Keratinocyte (primary cell): Measurements from ENCODE around the gene ZNF680. TPM values are rescaled to one million over a fixed set of nuclear protein-coding genes. Genes with fewer than 3 reads are reported as not detected.

ENCODE experiments used
- DNase-seq: peaks from one replicate; pipeline ENCODE4 v3.0.0-alpha.2; 2011; ENCODE audit warnings: low read depth, missing footprints, low spot score
- FAIRE-seq: peaks from 2 replicates; lab custom pipeline; 2011; peaks lifted over from hg19 to GRCh38; lab: Jason Lieb, UNC
- H2AFZ ChIP-seq: 2 replicates; pipeline ENCODE4 v1.6.0; 2012; ENCODE audit warnings: low read length, control low read depth, inconsistent platforms; ENCODE audit not compliant: control insufficient read depth
- H3K27ac ChIP-seq: 2 replicates; pipeline ENCODE4 v1.5.1; 2011; ENCODE audit warnings: low read length; ENCODE audit not compliant: control insufficient read depth, insufficient read depth
- H3K27me3 ChIP-seq: 3 replicates; pipeline ENCODE4 v1.6.0; 2011; ENCODE audit warnings: low read length; ENCODE audit not compliant: control insufficient read depth, insufficient read depth; ENCODE audit errors: extremely low read depth
- H3K36me3 ChIP-seq, 2 experiments: 2 replicates in 1 of 2; 3 replicates in 1 of 2; pipeline ENCODE4 v1.5.1; 2011; ENCODE audit warnings: low read length in 2 of 2, mild to moderate bottlenecking in 1 of 2; ENCODE audit not compliant: control insufficient read depth in 2 of 2, insufficient read depth in 2 of 2; ENCODE audit errors: extremely low read depth in 1 of 2
- H3K4me1 ChIP-seq: 3 replicates; pipeline ENCODE4 v1.5.1; 2011; ENCODE audit warnings: low read length; ENCODE audit not compliant: control insufficient read depth, insufficient read depth; ENCODE audit errors: extremely low read depth
- H3K4me2 ChIP-seq: 3 replicates; pipeline ENCODE4 v1.6.0; 2011; ENCODE audit warnings: low read depth, low read length; ENCODE audit not compliant: control insufficient read depth, insufficient read depth; ENCODE audit errors: extremely low read depth
- H3K4me3 ChIP-seq, 3 experiments: fragments of 200-600 bp in 1 of 3; sonication (generic) in 1 of 3; 2 replicates in 2 of 3; 3 replicates in 1 of 3; pipeline ENCODE4 v1.5.1; 2011 to 2016; ENCODE audit warnings: low read length in 3 of 3, mild to moderate bottlenecking in 3 of 3, control low read depth in 2 of 3, inconsistent platforms in 1 of 3, low read depth in 1 of 3, mixed read lengths in 1 of 3, mixed run types in 1 of 3, moderate library complexity in 1 of 3; ENCODE audit not compliant: control insufficient read depth in 2 of 3, insufficient read depth in 2 of 3; ENCODE audit errors: extremely low read depth in 1 of 3
- H3K79me2 ChIP-seq: 2 replicates; pipeline ENCODE4 v1.6.0; 2012; ENCODE audit warnings: low read length; ENCODE audit not compliant: control insufficient read depth, insufficient read depth
- H3K9ac ChIP-seq: 3 replicates; pipeline ENCODE4 v1.6.0; 2011; ENCODE audit warnings: low read length; ENCODE audit not compliant: control insufficient read depth, insufficient read depth; ENCODE audit errors: extremely low read depth
- H3K9me1 ChIP-seq: 3 replicates; pipeline ENCODE4 v1.6.0; 2011; ENCODE audit warnings: low read length; ENCODE audit not compliant: control insufficient read depth, insufficient read depth; ENCODE audit errors: extremely low read depth
- H3K9me3 ChIP-seq: 2 replicates; pipeline ENCODE4 v1.5.1; 2012; ENCODE audit warnings: low read depth, low read length; ENCODE audit not compliant: control insufficient read depth
- H4K20me1 ChIP-seq: 3 replicates; pipeline ENCODE4 v1.6.0; 2011; ENCODE audit warnings: low read length; ENCODE audit not compliant: control insufficient read depth, insufficient read depth; ENCODE audit errors: extremely low read depth
- CTCF ChIP-seq, 3 experiments: IDR thresholded peaks in 1 of 3; conservative IDR thresholded peaks in 1 of 3; optimal IDR thresholded peaks in 1 of 3; 2 replicates in 2 of 3; 3 replicates in 1 of 3; pipeline versions ENCODE3 to v1.5.1; 2011; ENCODE audit warnings: low read length in 3 of 3, mild to moderate bottlenecking in 3 of 3, moderate library complexity in 2 of 3, control low read depth in 1 of 3, inconsistent platforms in 1 of 3; ENCODE audit not compliant: insufficient read depth in 2 of 3; ENCODE audit errors: extremely low read depth in 1 of 3
- EZH2 ChIP-seq: IDR thresholded peaks from one replicate; pipeline ENCODE4 v1.6.1; 2012; ENCODE audit warnings: inconsistent platforms, mild to moderate bottlenecking, low read length, moderate library complexity
- dilution Hi-C: fragments of 300-500 bp; cut with MboI; formaldehyde crosslinking; loops from one replicate; pipeline ENCODE4 v1.7.0; 2020; ENCODE audit warnings: low sequenced_read_pairs; ENCODE audit not compliant: extremely low pct_ligation_motif_present
- polyA plus RNA-seq, 5 experiments: library from polyadenylated mRNA; depleted of rRNA in 3 of 5; stranded (reverse) in 3 of 5; stranded (forward) in 1 of 5; unstranded in 1 of 5; fragments of >200 nt; gene quantifications; 1 replicate in 1 of 5; 2 replicates in 3 of 5; 3 replicates in 1 of 5; pipeline versions ENCODE4 v1.2.1 to v1.2.3, GENCODE V29; 2011 to 2012; ENCODE audit warnings: missing spikeins in 2 of 5, low read depth in 1 of 5, low replicate concordance in 1 of 5

Gene ZNF680
- polyA plus RNA-seq, 1 donor (not counting 4 experiments of a cell fraction or from before 2014, with no cell fraction given): 4.5 TPM

DNA sequence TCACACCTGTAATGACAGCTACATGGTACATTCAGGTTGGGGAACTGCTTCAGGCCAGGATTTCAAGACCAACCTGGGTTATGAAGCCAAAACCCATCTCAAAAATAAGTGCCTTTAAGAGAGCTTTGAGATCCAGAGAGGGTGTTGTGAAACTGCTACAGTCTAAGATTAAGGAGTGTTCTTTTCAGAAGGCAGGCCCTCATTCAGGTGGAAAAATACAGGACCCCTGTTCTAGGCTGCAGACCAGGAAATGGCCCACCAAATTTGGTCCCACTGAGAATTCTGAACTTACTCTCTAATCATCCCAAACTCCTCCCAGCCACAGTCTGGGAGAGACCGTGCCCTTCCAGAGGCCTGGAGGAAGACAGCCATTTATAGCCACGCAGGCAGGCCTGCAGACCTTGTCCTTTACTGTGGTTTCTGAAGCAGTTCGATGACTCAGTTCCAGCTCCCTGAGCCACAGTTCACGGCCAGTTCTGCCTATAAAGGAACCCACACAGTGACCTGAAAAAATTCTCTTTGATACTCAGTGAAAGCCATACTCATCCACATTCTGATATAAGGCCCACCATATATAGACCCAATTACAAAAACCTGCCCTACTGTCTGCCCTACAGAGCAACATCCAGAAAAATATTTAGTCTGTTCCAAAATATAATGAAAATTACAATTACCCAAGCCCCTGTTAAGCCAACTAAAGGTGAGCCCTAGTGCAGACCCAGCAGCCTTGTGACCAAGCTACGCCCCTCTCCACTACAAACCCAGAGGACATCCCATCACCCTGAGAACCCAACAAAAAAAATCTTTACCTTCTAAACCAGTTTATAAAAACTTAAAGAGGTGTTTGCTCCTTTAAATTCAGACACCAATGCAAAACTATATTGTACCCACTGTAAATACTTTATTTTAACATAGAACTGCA lies 21.2 kb downstream of the ZNF680 start:
- H2AFZ ChIP-seq: no peak overlapping the region
- no peak overlapping the region for H3K27ac ChIP-seq
- H3K4me2 ChIP-seq: no peak overlapping the region
- H3K4me1 ChIP-seq: no peaks in the 10 kb centered on the region
- dilution Hi-C loops: no loop called here
- peaks cover 2% of the 10 kb centered on the region for H3K9me3 ChIP-seq
- H3K79me2 ChIP-seq: peaks cover 8% of the 10 kb centered on the region
- no peak for FAIRE-seq
- H3K27me3 ChIP-seq: no peaks in the 10 kb centered on the region
- H3K4me3 ChIP-seq: no peak overlapping the region
- H3K9me1 ChIP-seq: no peaks in the 10 kb centered on the region
- H4K20me1 ChIP-seq: no peaks in the 10 kb centered on the region
- H3K9ac ChIP-seq: no peak overlapping the region
- TF ChIP-seq CTCF (optimal IDR thresholded peaks at IDR 0.05 in 1 of 3, IDR thresholded peaks at IDR 0.05 in 1 of 3, conservative IDR thresholded peaks at IDR 0.05 in 1 of 3; ENCODE audit: extremely low read depth in 1 of 3, insufficient read depth in 2 of 3, low read length in 3 of 3) (no peak), EZH2 (no peak)
- no peak for DNase-seq
- H3K36me3 ChIP-seq: peaks cover 0 to 6% of the 10 kb centered on the region in 2 experiments

- no peaks in the 10 kb centered on the region for H3K4me1 ChIP-seq
- no peak overlapping the region for H3K4me3 ChIP-seq
- no peak overlapping the region for H3K9ac ChIP-seq
- dilution Hi-C loops: no loop called here
- DNase-seq: no peak
- no peaks in the 10 kb centered on the region for H4K20me1 ChIP-seq
- H3K9me3 ChIP-seq: peaks cover 2% of the 10 kb centered on the region
- no peaks in the 10 kb centered on the region for H3K9me1 ChIP-seq
- H3K27ac ChIP-seq: no peak overlapping the region
- H3K36me3 ChIP-seq: peaks cover 2 to 4% of the 10 kb centered on the region in 2 experiments
- TF ChIP-seq CTCF (optimal IDR thresholded peaks at IDR 0.05 in 1 of 3, IDR thresholded peaks at IDR 0.05 in 1 of 3, conservative IDR thresholded peaks at IDR 0.05 in 1 of 3; ENCODE audit: extremely low read depth in 1 of 3, insufficient read depth in 2 of 3, low read length in 3 of 3) (no peak), EZH2 (no peak)
- H3K27me3 ChIP-seq: no peaks in the 10 kb centered on the region
- H3K4me2 ChIP-seq: no peak overlapping the region
- peaks cover 16% of the 10 kb centered on the region for H3K79me2 ChIP-seq
- FAIRE-seq: no peak
- H2AFZ ChIP-seq: no peak overlapping the region
Observed at GRCh38 chr7:64533756-64534155, 29.1 kb downstream of the ZNF680 start.
